ENCODE data around the gene DYNC1I2.
"Not testable (repeated sequence)": the region's sequence is repeated elsewhere in the genome, so short reads cannot be mapped to it uniquely, and the experiment has no call there.

Gene DYNC1I2

GRCh38 chr2:171712051-171712450 is 24.8 kb downstream of the DYNC1I2 start:
- no peak for DNase-seq (ENCODE audit: low read depth in 2 of 2)

GRCh38 chr2:171718720-171719119 is 31.5 kb downstream of the DYNC1I2 start:
- no peak for DNase-seq (ENCODE audit: low read depth in 2 of 2)

DNA sequence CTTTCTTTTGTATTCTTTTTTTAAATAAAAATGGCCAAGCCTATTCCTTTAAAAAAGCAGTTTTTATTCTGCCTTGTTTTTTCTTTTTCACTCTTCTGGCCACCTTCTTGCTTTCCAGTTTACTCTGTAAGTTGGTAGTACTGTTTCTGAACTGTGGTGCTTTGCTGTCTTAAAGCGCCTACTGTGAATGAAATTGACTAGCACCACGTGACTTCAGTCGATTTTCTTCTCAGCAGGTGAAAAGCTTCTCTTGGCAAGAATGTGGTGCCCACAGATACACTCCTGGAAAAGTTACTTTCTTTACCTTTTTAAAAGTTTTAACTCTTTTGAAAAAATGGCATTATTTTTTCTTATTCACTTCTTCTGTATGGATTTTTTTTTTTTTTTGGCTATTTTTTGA is 32.4 kb downstream of the DYNC1I2 start:
- no peak for DNase-seq (ENCODE audit: low read depth in 2 of 2)

- no peak for DNase-seq (ENCODE audit: low read depth in 2 of 2)
These were observed 36.7 kb downstream of the DYNC1I2 start for GRCh38 chr2:171723716-171724683.

GRCh38 chr2:171726847-171727450 is 39.7 kb downstream of the DYNC1I2 start:
- DNase-seq (ENCODE audit: low read depth in 2 of 2) = no peak

DNA sequence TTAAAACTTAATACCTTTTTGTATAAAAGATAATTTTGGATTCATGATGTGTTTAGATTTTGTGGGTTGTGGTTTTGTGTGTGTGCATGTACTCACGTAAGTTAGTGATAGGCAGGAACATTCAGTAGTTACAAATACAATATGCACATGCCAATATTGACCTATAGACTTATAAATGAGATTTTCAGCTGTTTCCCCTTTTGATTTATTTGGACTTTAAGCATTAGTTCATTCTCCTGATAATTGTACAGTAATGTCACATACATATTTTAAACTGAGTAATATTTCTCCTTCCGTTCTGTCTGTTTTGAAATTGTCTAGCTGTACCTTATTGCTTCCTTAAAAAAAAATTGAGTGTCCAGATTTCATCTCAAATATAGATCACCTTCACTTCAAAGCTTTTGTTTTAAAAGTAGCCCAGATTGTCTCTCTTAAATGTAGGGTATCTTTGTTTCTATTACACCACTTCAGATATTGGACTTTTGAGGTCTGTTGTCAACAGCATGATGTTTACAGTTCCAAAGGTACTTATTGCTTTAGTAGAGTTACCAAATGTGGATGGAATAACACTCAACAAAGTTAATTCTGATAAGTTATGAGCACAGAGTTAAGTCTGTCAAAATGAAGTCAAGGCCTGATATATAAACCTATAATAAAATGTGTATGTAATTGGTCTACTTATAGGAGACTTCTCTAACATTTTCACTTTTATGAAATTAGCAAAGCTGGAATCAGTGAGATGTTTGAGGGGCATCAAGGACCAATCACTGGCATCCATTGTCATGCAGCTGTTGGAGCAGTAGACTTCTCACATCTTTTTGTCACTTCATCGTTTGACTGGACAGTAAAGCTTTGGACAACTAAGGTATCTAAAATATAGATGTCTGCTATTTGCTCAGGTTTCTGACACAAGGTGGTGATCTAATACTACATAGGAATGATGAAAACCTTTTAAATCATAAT is 42.0 kb downstream of the DYNC1I2 start:
- no peak for DNase-seq (ENCODE audit: low read depth in 2 of 2)

DNA sequence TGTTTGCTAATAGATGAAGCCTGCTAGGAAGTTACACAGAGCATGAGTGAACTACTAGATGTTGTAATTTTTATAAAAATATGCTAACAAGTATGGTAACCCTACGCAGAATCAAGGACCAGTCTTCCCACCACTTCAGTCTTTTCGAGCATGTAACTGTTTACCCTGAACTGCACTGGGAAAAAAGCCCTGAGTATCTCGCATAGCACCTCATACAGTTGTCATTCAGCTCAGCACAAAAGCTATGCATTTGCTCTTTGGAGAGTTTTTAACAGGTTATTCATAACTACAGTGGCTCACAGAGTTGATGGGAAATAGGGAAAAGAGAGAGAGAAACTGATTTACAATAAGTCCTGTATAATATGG is 42.7 kb downstream of the DYNC1I2 start:
- no peak for DNase-seq (ENCODE audit: low read depth in 2 of 2)

GRCh38 chr2:171735991-171736710 is 48.9 kb downstream of the DYNC1I2 start:
- no peak for DNase-seq (ENCODE audit: low read depth in 2 of 2)

DNA sequence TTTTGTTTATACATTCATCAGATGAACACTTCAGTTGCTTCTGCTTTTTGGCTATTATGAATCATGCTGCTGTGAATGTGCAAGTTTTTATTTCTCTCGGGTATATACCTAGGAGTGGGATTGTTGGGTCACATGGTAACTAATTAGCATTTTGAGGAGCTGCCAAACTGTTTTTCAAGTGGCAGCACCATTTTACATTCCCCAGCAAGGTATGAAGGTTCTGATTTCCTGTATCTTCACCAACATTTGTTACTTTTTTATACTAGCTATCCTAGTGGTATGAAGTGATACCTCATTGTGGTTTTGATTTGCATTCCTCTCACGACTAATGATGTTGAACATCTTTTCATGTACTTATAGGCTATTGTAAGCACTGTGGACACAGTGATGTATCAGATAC is 53.9 kb downstream of the DYNC1I2 start:
- DNase-seq (ENCODE audit: low read depth in 2 of 2) = no peak

- no peak for DNase-seq (ENCODE audit: low read depth in 2 of 2)
These were observed 55.5 kb downstream of the DYNC1I2 start for GRCh38 chr2:171742760-171743159.

- DNase-seq (ENCODE audit: low read depth in 2 of 2) = no peak
These were observed 57.9 kb downstream of the DYNC1I2 start for GRCh38 chr2:171745141-171745540.

GRCh38 chr2:171745806-171746205 is 58.5 kb downstream of the DYNC1I2 start:
- no peak for DNase-seq (ENCODE audit: low read depth in 2 of 2)

DNA sequence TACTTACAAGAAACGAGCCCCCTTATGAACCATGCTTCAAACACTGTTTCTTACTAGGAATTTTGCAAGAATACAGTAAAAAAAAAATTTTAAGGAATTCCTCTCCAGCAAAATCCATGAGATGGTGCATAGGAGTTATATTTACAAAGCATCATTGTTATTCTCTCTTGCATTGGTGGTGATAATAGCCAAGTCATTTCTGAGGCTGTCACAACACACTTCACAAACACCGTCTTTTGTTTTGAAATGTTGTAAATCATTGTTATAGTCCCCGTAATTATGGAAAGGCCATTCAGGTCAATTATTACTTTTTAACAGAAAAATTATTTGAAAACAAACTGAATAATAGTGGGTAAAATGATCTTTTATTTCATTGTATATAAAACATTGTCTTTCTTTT is 60.1 kb downstream of the DYNC1I2 start:
- DNase-seq (ENCODE audit: low read depth in 2 of 2) = no peak

- DNase-seq (ENCODE audit: low read depth in 2 of 2) = no peak
These were observed 67.1 kb downstream of the DYNC1I2 start for GRCh38 chr2:171754254-171754939.

DNA sequence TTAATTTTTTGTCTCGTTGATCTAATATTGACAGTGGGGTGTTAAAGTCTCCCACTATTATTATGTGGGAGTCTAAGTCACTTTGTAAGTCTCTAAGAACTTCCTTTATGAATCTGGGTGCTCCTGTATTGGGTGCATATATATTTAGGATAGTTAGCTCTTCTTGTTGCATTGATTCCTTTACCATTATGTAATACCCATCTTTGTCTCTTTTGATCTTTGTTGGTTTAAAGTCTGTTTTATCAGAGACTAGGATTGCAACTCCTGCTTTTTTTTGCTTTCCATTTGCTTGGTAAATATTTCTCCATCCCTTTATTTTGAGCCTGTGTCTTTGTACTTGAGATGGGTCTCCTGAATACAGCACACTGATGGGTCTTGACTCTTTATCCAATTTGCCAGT is 71.5 kb downstream of the DYNC1I2 start:
- not testable (repeated sequence) for DNase-seq (ENCODE audit: low read depth in 2 of 2)

GRCh38 chr2:171761176-171761575 is 73.9 kb downstream of the DYNC1I2 start:
- not testable (repeated sequence) for DNase-seq (ENCODE audit: low read depth in 2 of 2)

DNA sequence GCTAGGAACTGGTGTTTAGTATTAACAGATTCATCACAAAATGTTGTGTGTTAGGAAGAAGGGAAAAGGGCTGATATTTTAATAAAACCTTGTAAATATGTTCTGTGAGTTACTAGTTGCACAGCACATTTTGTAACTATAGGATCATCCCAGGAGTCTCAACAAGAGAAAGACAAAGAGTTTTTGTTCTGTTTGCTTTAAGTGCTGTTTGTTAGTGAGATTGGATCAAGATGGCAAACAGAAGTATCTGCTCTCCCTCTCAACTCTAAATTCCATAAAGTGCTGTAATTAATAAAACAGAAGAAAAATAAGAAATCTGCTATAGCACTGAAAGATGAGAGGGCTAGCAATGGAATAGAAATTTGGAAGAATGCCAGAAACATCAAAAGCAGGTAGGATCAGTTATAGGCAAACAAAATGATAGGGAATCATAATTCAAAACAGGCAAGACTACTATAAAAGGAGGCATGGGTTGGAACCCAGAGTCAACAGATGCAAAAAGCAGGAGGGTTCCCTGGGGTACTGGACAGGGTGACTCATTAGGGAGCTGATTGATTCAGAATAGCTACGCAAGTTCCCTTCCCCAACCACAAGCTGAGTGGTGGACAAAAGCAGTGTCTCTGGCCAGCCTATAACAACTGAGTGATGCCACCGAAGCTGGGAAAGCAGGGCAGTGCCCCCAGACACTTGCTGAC is 75.8 kb downstream of the DYNC1I2 start:
- no peak for DNase-seq (ENCODE audit: low read depth in 2 of 2)

DNA sequence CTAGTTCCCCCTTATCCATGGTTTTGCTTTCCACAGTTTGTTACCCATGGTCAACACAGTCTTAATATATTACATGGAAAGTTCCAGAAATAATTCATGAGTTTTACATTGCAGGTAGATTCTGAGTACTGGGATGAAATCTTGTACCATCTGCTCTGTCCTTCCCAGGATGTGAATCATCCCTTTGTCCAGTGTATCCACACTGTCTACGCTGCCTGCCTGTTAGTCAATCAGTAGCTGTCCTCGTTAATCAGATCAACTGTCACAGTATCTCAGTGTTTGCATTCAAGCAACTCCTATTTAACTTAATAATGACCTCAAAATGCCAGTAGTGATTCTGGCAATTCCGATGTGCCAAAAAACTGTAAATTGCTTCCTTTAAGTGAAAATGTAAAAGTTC is 76.3 kb downstream of the DYNC1I2 start:
- DNase-seq (ENCODE audit: low read depth in 2 of 2) = no peak

DNA sequence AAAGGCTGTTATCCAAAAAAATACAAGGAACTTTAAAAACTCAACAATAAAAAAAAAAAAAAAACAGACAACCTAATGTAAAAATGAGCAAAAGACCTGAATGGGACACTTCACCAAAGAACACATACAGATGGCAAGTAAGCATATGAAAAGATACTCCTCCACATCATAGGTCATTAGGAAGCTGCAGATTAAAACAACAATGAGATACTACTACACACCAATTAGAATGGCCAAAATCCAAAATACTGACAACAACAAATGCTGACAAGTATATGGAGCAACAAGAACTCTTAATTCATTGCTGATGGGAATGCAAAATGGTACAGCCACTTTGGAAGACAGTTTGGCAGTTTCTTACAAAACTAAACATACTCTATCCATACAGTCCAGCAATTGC is 84.2 kb downstream of the DYNC1I2 start:
- no peak for DNase-seq (ENCODE audit: low read depth in 2 of 2)

GRCh38 chr2:171772373-171772772 is 85.1 kb downstream of the DYNC1I2 start:
- DNase-seq (ENCODE audit: low read depth in 2 of 2) = no peak
